Esophagus squamous epithelium (tissue), 4 donors: ENCODE data around the gene MPC2.

Experiments used
- CTCF ChIP-seq, 6 experiments: fragments of 450-650 bp in 4 of 6; fragments of 200-600 bp in 2 of 6; sonication (generic) in 2 of 6; IDR thresholded peaks; one replicate each; pipeline ENCODE4 v1.5.1; 2016 to 2019; ENCODE audit warnings: antibody characterized with exemption in 6 of 6, mild to moderate bottlenecking in 4 of 6, moderate library complexity in 4 of 6
- POLR2A ChIP-seq, 4 donors: fragments of 450-650 bp; IDR thresholded peaks; one replicate each; pipeline ENCODE4 v1.6.1; 2017; ENCODE audit warnings: antibody characterized with exemption in 4 of 4, mild to moderate bottlenecking in 4 of 4, moderate library complexity in 3 of 4

DNA sequence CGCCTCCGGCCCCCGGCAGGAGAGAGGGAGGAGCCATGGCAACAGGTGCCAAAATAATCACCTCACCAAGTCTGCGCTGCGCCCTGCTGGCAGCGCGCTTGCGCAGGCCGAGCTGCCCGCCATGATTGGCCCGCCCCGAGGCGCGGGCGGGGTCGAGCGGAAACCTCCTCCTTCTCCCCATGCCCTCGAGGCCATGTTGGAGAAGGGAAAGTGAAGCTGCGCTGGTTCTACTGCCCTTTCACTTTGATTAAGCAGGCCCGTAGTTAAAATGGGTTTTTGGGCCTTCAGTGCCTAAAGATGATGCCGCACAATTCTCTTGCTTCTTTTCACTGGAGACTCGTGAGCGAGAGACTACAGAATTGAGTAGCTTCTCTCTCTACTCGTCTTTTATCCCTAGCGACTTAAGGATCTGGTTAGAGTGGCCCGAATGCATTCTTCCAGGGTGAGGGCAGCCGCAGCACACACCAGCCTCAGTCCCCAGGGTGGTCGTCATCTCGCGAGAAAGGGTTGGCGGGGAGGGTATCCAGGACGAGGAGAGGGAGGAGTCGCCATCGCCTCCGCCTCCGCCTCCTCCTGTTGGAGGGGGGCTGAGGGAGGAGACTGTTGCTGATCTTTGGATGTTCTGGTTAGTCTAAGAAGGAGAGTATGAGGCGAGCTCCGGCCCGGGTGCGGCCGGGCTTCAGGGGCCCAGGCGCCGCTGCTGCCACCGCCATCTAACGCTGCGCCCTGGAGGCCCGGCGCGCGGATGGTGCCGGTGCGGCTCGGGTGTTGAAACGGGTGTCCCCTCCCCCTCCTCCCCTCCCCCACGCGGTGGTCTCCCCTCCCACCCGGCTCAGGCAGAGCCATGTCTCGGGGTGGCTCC is 573 bp downstream of the MPC2 start, which contains the start of gene DCAF6:
- TF ChIP-seq CTCF (IDR thresholded peaks at IDR 0.05) (peak in 1 of 6 experiments; percentile 7), POLR2A (IDR thresholded peaks at IDR 0.05) (peak in 3 of 4 donors; percentile 56 to 94 (median 91))
